ENCODE data around the gene MAPK13. TPM values are rescaled to one million over a fixed set of nuclear protein-coding genes. Genes with fewer than 3 reads are reported as not detected.

The MAPK13 gene
- total RNA-seq, 1 experiment from 2014 or later, result 13.6 TPM

- TF ChIP-seq ZSCAN18 (CRISPR knock-in tag; IDR thresholded peaks at IDR 0.05) (no peak), ATF2 (CRISPR knock-in tag; IDR thresholded peaks at IDR 0.05; ENCODE audit: borderline replicate concordance, low read depth) (no peak), ZNF423 (CRISPR knock-in tag; IDR thresholded peaks at IDR 0.05) (no peak), ZNF232 (CRISPR knock-in tag; IDR thresholded peaks at IDR 0.05) (no peak), ESRRA (CRISPR knock-in tag; IDR thresholded peaks at IDR 0.05; ENCODE audit: borderline replicate concordance) (no peak), ERG (CRISPR knock-in tag; IDR thresholded peaks at IDR 0.05) (no peak), ATF6 (CRISPR knock-in tag; IDR thresholded peaks at IDR 0.05) (no peak), FOXP1 (CRISPR knock-in tag; IDR thresholded peaks at IDR 0.05; ENCODE audit: borderline replicate concordance) (no peak)
- H3K27ac Mint-ChIP-seq, result no peak overlapping the region
- H3K4me1 Mint-ChIP-seq, result no peaks in the 10 kb centered on the region
- ATAC-seq (no peak), DNase-seq (ENCODE audit: low spot score) (no peak)
- H3K36me3 Mint-ChIP-seq, result peaks cover 28% of the 10 kb centered on the region
- ChIA-PET CTCF (no interaction called here), POLR2A (interaction anchor here (0.6 kb wide), 1 partner anchor 326 kb away, joined by 4 read pairs; no protein-coding TSS in a partner anchor)
- H3K9me3 Mint-ChIP-seq, result peaks cover 27% of the 10 kb centered on the region
- no peak overlapping the region for H3K4me3 Mint-ChIP-seq
- H3K27me3 Mint-ChIP-seq (ENCODE audit: low read depth), result no peaks in the 10 kb centered on the region; the same call in 1 of the 2 replicates
These were observed 41.3 kb upstream of the MAPK13 start for GRCh38 chr6:36089048-36089447.

DNA sequence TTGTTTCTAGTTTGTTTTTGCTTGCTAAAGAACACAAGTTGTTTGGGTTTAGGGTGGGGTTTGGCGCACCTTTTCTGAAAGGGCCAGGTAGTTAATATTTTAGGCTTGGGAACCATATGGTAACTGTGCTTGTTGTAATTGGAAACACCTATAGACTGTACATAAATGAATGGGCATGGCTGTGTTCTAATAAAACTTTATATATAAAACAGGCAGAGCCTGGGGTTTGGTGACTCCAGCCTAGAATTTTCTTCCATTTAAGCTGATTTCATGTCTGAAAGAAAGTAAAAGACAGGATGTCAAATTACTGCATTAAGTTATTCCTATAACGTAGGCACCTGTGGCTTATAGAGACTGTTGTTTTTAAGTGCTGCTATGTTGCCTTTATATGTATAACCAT, 36.1 kb upstream of the MAPK13 start:
- ChIA-PET POLR2A (interaction anchor here (0.7 to 1.4 kb wide), 2 partner anchors 66 to 67 kb away, joined by 4 to 12 read pairs; partner anchors contain the start of gene MAPK14), CTCF (interaction anchor here (0.7 to 3.5 kb wide), 10 partner anchors 11 to 247 kb away, joined by 3 to 37 read pairs (median 4); partner anchors contain the start of gene MAPK14)
- DNase-seq (ENCODE audit: low spot score) (no peak), ATAC-seq (no peak)
- Mint-ChIP-seq H3K4me3 (no peak overlapping the region), H3K4me1 (peaks cover 11% of the 10 kb centered on the region), H3K27ac (no peak overlapping the region), H3K27me3 (ENCODE audit: low read depth) (no peaks in the 10 kb centered on the region), H3K36me3 (no peaks in the 10 kb centered on the region; the same call in 1 of the 2 replicates), H3K9me3 (no peaks in the 10 kb centered on the region)
- TF ChIP-seq ATF6 (CRISPR knock-in tag; IDR thresholded peaks at IDR 0.05) (no peak), ZNF317 (CRISPR knock-in tag; IDR thresholded peaks at IDR 0.05; ENCODE audit: borderline replicate concordance, low read depth) (no peak), ETV6 (CRISPR knock-in tag; IDR thresholded peaks at IDR 0.05) (no peak), PRRX2 (CRISPR knock-in tag; IDR thresholded peaks at IDR 0.05) (no peak), PREB (CRISPR knock-in tag; IDR thresholded peaks at IDR 0.05; ENCODE audit: borderline replicate concordance) (no peak), ZNF425 (CRISPR knock-in tag; conservative IDR thresholded peaks at IDR 0.05) (no peak), ZNF532 (CRISPR knock-in tag; IDR thresholded peaks at IDR 0.05; ENCODE audit: borderline replicate concordance) (no peak)
- TF ChIP-seq, protein P1, sequence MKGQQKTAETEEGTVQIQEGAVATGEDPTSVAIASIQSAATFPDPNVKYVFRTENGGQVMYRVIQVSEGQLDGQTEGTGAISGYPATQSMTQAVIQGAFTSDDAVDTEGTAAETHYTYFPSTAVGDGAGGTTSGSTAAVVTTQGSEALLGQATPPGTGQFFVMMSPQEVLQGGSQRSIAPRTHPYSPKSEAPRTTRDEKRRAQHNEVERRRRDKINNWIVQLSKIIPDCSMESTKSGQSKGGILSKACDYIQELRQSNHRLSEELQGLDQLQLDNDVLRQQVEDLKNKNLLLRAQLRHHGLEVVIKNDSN (CRISPR knock-in tag; IDR thresholded peaks at IDR 0.05), result no peak

Measured in WTC11 (cell line).